HG02852 (cell line): Measurements from ENCODE around the gene SKI.

ENCODE experiments used
- ATAC-seq: cut with Tn5 transposase; IDR thresholded peaks from one replicate; pipeline ENCODE4 v1.9.1; 2021; ENCODE audit warnings: mild to moderate bottlenecking, moderate library complexity; ENCODE audit not compliant: unreplicated experiment

Gene SKI

GRCh38 chr1:2304921-2305681 lies 77.0 kb downstream of the SKI start:
- no peak for ATAC-seq

GRCh38 chr1:2306151-2306978 lies 78.2 kb downstream of the SKI start:
- ATAC-seq, result no peak

GRCh38 chr1:2307064-2307605 lies 79.0 kb downstream of the SKI start:
- ATAC-seq, result no peak

DNA sequence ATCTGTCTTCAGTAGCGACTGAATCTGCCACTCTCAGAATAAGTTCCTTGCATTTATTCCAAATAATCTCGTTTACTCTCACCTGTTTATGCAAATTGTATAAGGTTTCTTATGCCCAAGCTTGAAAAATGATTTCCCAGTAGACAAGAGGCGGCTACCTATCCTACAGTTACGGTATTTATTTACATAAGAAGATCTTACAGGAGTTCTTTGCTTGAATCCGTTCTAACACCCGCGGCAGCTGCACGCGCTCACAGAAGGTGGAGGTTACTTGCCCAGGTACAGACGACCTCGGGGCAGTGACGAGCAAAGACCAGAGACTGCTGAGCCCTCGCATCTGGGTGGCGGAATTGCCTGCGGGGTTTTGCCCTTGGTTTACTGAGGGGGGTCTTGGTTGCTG lies 79.9 kb downstream of the SKI start:
- no peak for ATAC-seq

DNA sequence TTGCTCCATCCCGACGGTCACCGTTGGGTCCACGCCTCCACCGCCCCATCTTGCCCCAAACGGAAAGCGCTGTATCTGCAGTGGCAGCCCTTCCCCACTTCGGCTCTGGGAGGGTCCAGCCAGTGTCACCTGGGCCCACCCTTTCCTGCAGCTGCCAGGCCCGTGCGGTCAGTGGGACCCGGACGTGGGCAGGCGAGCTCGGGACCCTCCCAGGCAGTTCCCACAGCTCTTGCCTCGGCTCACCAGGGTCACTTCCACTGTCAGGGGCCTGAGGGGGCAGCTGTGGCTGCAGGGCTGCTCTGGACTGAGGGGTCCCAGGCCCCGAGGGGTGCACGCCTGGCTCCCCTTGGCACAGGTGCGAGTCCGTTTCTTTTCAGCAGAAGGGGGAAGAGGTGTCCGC lies 80.7 kb downstream of the SKI start:
- ATAC-seq, result no peak

GRCh38 chr1:2310332-2311183 lies 82.4 kb downstream of the SKI start:
- ATAC-seq, result no peak

DNA sequence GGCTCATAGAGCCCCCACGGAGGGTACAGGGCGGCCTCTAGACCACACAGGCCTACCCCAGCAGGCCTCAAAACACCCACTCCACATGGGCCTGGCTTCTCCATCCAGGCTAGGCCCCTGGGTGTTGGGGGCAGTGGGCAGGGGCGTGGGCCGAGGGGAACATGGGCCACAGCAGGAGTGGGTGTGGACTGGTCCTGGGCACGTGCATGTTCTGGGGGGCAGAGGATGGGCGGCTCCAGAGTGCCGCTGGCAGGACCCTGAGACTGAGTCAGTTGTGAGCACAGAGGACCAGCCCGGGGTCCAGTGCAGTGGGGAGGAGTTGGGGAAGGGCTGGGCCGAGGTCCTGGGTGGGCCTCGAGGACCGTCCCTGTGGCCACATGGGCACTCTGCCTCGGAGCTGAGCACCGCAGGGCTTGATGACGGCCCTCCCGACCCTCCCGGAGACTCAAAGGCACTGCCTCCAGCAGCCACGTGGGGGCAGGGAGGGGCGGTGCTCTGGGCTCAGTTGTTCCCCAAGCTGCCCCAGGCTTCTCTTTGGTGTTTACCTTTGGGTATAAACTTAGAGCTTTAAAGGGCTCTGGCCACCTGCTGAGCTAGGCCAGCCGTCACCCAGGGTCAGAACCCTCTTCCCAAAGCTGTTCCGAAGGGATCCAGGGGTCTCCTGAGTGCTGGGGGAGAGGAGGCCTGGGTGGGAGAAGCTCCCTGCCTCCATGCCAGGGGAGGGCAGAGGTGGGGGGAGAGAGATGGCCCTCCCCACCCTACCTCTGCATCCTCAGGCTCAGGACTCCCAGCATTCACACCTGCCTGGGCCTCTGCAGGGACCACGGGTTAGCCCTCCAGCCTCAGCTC lies 83.3 kb downstream of the SKI start:
- no peak for ATAC-seq

- no peak for ATAC-seq
These were observed 84.0 kb downstream of the SKI start for GRCh38 chr1:2312160-2312514.

DNA sequence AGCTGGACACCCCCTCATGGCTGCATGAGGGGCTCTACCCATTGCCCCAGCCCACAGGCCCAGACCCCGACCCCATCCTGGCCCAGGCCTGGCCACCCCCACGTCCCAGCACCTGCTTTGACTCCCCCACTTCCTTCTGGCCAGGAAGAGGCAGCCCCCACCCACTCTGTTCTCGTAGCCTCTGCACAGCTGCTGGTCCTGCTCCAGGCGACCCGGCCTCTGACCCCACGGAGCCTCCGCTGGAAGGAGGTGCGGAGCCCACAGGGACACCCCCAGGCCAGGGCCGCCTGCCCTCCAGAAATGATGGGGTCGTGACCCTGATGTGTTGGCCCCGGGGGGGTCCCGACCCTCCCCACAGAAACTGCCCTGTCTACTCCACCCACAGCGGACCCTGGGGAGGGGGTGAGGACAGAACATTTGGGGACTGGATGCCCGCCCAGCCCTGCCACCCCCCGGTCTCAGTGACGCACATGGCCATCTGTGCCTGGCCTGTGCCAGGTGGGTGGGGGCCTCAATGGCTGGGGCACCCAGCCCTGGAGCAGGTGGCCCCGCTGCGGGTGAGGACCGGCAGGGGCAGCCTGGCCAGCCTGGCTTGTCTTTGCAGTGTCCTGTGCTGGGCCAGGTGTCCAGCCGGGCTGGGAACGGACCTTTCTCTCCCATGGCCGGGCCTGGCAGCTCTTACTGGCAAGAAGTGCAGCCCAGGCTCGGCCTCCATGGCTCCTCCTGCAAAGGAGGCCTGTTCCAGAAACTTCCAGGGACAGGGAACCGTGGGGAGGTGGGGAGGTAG lies 84.6 kb downstream of the SKI start:
- no peak for ATAC-seq

DNA sequence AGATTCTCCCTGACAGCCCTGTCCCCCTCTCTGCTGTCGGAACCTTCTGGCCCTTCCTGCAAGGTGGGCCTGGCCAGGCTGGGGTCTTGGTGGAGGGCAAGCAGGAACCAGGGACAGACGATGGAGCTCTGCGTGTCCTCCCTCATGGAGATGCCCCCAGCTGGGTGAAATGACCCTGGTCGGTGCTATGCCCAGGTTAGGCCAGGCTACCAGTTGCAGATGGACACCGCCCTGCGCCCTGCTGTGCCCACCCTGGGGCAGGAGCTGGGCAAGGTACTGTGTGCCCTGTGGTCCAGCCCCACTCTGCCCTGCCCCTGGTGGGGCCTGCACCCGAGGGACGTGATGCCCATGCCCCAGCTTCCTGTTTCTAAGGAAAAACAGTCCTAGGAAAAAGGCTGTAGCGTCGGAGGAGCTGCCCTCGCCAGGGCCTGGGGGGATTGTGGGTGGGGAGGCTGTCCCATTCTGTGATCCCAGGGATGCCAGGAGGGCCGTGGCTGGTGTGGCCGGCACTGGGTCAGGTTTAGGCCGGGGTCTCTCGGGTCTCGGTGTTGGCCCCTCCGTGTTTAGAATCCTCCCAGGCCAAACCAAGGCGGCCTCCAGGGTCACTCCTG lies 85.6 kb downstream of the SKI start:
- no peak for ATAC-seq

DNA sequence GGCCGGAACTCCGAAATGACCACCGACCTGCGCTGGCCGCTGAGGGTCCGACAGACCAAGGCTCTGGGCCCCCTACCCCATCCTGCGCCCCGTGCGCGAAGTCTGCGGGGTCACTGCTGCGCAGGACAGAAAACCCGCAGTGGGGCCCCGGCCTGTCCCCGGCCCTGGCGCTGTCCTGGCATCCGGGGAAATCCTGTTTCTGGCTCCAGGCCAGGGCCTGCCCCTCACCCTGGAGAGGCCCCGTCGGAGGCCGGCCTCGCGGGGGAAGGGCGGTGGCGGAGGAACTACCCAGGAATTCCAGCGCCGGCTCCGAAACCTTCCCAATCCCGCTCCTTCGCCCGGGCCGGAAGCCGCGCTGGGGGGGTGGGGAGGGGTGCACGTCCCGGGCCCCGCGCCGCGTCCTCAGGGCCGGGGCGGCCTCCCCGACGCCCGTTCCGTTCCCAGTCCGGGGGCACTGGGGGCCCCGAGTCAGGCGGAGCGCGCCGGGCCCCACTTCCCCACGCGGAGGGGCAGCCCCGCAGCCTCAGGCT lies 86.2 kb downstream of the SKI start:
- ATAC-seq, result no peak

DNA sequence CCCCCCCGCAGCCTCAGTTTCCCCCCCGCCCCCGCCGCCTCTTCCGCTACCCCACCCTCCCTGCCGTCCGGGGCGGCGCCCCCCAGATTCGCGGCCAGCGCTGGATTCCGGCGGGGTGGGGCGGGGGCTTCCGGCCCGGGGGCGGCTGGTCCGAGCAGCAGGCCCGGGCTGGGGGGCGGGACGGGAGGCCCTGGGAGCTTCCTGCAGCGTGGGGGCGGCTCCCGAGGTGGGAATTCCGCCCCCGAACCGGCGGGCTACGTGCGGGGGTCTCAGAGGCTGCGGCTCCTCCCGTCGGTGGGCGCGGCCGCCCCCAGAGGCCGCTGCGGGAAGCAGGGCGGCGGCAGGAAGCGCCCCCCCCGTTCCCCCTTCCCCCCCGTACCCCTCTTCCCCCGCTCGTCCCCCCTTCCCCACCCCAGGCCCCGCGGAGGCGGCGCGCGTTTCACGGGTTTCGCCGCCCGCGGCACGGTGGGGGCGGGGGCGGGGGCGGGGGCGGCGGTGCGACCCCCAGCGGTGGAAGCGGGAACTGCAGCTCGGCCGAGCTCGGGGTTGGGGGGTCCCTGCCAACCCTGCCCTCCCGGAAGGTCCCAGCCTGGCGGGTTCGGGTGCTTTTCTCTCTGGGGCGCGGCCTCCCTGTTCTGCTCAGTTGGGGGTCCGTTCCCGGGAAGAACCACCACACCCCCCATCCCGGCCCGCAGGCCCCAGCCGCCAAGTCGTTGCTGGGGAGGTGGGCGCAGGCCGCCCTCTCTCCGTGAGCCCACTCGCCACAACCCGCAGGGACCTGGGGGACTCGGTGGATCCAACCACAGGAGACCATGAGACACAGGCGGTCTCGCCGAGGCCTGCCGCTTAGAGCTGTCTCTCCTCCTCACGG lies 86.9 kb downstream of the SKI start:
- no peak for ATAC-seq

GRCh38 chr1:2315674-2316450 lies 87.7 kb downstream of the SKI start:
- ATAC-seq, result no peak

DNA sequence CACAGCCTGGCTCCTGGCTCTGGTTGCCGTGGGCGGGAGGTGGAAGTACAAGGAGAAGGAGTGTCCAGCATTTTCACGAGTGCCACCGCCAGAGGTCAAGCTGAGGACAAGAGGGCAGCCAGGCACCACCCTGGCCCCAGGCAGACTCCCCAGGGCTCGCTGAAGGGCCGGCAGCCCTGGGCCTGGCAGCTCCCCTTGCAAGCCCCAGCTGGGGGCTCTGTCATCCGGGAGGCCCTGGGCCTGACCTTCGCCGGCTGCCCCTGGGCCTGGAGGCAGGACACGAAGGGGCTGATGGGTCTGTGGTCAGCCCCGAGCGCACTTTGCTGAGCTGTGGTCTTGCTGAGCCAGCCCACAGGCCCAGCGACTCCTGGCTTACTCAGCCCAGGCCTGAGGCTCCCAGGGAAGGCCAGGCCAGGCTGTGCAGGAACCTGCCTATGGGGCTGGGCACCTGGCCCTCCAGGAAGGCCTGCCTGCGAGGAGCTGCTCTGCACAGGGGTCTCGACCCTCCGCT lies 88.4 kb downstream of the SKI start:
- no peak for ATAC-seq

DNA sequence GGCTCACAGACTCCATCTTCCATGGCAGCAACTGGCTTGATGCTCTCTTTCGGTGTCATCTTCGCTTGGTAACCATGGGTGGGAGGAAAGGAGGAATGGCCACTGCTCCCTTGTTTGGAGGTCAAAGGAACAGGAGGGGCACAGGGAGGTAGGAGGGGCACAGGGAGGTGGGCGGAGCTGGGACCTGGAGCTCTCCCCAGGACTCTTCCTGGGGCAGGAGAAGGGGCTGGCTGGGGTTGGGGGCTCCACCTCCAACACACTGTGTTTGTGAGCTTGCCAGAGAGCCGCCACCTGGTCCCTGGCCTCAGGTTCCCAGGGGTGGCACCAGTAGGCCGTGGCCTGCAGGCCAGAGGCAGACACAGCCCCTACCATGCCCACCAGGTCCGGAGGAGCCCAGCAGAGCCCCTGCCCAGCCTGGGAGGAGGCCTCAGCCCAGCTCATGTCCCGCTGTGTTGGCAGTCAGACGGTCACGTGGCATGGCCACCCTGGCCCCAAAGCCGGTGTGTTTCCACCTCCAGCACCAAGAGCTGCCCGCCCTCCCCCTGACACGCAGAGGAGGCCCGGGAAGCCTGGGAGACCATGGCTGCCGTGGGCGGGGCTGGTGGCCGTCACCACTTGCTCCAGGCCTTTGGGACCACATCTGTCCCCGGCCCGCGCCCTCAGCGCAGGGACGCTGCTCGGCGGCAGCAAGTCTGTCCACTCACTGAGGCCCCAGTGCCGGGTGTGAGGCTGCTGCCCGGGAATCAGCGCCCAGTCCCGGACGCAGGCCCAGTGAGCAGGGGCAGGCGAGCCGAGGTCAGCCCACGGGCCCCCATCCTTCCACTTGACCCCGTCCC lies 89.3 kb downstream of the SKI start:
- no peak for ATAC-seq
